SK-N-SH (cell line): ENCODE data around the gene ADGRB2. TPM values are rescaled to one million over a fixed set of nuclear protein-coding genes. Genes with fewer than 3 reads are reported as not detected.

Experiments
- CTCF ChIA-PET: fragments of 300-600, 350-600 bp; formaldehyde crosslinking; extraction: SDS; loops from one replicate; lab custom pipeline; 2021; lab: Yijun Ruan, JAX
- POLR2A ChIA-PET: fragments of 350-600 bp; sonication (Branson Sonifier 250); formaldehyde crosslinking; extraction: SDS; loops from one replicate; lab custom pipeline; 2020; ENCODE audit warnings: antibody characterized with exemption, inconsistent platforms; lab: Yijun Ruan, JAX
- DNase-seq: peaks from one replicate; pipeline ENCODE4 v3.0.0; 2012
- H2AFZ ChIP-seq: fragments of 200-600 bp; sonication (generic); 2 replicates; pipeline ENCODE4 v1.8.1; 2016; ENCODE audit warnings: antibody characterized with exemption, mild to moderate bottlenecking, low read depth
- H3F3A ChIP-seq: fragments of 200-600 bp; sonication (generic); replicated peaks from 2 replicates; pipeline ENCODE3; 2016; ENCODE audit warnings: antibody characterized with exemption, mild to moderate bottlenecking; ENCODE audit not compliant: insufficient read depth
- H3K27ac ChIP-seq, 2 experiments: fragments of 200-500 bp in 1 of 2; fragments of 200-600 bp in 1 of 2; sonication (Bioruptor generic) in 1 of 2; sonication (generic), shearing (Covaris generic) in 1 of 2; 2 replicates each; pipeline versions ENCODE4 v1.5.1 to v1.6.1; 2014 to 2016; ENCODE audit warnings: low read depth in 2 of 2, inconsistent platforms in 1 of 2, low read length in 1 of 2, mild to moderate bottlenecking in 1 of 2, mixed read lengths in 1 of 2
- H3K27me3 ChIP-seq: fragments of 200-600 bp; sonication (generic), shearing (Covaris generic); 2 replicates; pipeline ENCODE4 v1.6.1; 2016; ENCODE audit warnings: mixed run types; ENCODE audit not compliant: insufficient read depth
- H3K36me3 ChIP-seq, 2 experiments: fragments of 200-500 bp in 1 of 2; fragments of 200-600 bp in 1 of 2; sonication (Bioruptor generic) in 1 of 2; sonication (generic) in 1 of 2; replicated peaks in 1 of 2; 2 replicates each; pipeline versions ENCODE3 to v1.5.1; 2014 to 2016; ENCODE audit warnings: low read length in 1 of 2, mild to moderate bottlenecking in 1 of 2; ENCODE audit not compliant: insufficient read depth in 2 of 2, control insufficient read depth in 1 of 2
- H3K4me1 ChIP-seq, 2 experiments: fragments of 200-500 bp in 1 of 2; fragments of 200-600 bp in 1 of 2; sonication (Bioruptor generic) in 1 of 2; sonication (generic), shearing (Covaris generic) in 1 of 2; 2 replicates each; pipeline versions ENCODE4 v1.5.1 to v1.6.1; 2014 to 2016; ENCODE audit warnings: low read depth in 1 of 2, low read length in 1 of 2, mixed run types in 1 of 2; ENCODE audit not compliant: insufficient read depth in 2 of 2, control insufficient read depth in 1 of 2
- H3K4me2 ChIP-seq: fragments of 200-600 bp; sonication (generic), shearing (Covaris generic); 2 replicates; pipeline ENCODE4 v1.6.1; 2017; ENCODE audit warnings: mixed run types
- H3K4me3 ChIP-seq, 2 experiments: fragments of 200-500 bp in 1 of 2; fragments of 200-600 bp in 1 of 2; sonication (Bioruptor generic) in 1 of 2; sonication (generic), shearing (Covaris generic) in 1 of 2; 2 replicates each; pipeline versions ENCODE4 v1.5.1 to v1.8.1; 2014 to 2016; ENCODE audit warnings: low read depth in 2 of 2, inconsistent platforms in 1 of 2, low read length in 1 of 2, mild to moderate bottlenecking in 1 of 2, mixed read lengths in 1 of 2, moderate library complexity in 1 of 2
- H3K79me2 ChIP-seq: fragments of 200-600 bp; sonication (generic); 2 replicates; pipeline ENCODE4 v1.8.1; 2017; ENCODE audit warnings: mild to moderate bottlenecking; ENCODE audit not compliant: insufficient read depth
- H3K9ac ChIP-seq: fragments of 200-600 bp; sonication (generic); 2 replicates; pipeline ENCODE4 v1.6.1; 2017; ENCODE audit warnings: mixed run types
- H3K9me2 ChIP-seq: fragments of 200-600 bp; sonication (generic); 2 replicates; pipeline ENCODE4 v1.6.1; 2017; ENCODE audit warnings: mixed run types
- H3K9me3 ChIP-seq: fragments of 200-600 bp; sonication (generic); 2 replicates; pipeline ENCODE4 v1.6.1; 2017; ENCODE audit warnings: mixed run types, mild to moderate bottlenecking, moderate library complexity
- H4K20me1 ChIP-seq: fragments of 200-600 bp; sonication (generic); 2 replicates; pipeline ENCODE4 v1.6.1; 2017; ENCODE audit warnings: mild to moderate bottlenecking, mixed run types; ENCODE audit not compliant: insufficient read depth
- CHD2 ChIP-seq: fragments of 150-350 bp; IDR thresholded peaks from 2 replicates; pipeline ENCODE4 v1.6.1; 2018; ENCODE audit warnings: low read length; ENCODE audit not compliant: partially characterized antibody
- GABPA ChIP-seq: IDR thresholded peaks from 2 replicates; pipeline ENCODE4 v1.4.0; 2012; ENCODE audit warnings: low read depth, mild to moderate bottlenecking
- MEF2A ChIP-seq: IDR thresholded peaks from 2 replicates; pipeline ENCODE4 v1.4.0; 2012; ENCODE audit warnings: low read depth, borderline replicate concordance
- POLR2AphosphoS5 ChIP-seq: IDR thresholded peaks from 2 replicates; pipeline ENCODE4 v1.6.1; 2012; ENCODE audit warnings: low read depth, low read length
- RAD21 ChIP-seq: IDR thresholded peaks from 2 replicates; pipeline ENCODE4 v1.6.1; 2012; ENCODE audit warnings: mild to moderate bottlenecking, low read length
- WGBS: methylation state at CpG from one replicate; pipeline ENCODE4 v1.1.6; 2017; ENCODE audit warnings: low lambda C conversion rate; 5-methylcytosine and 5-hydroxymethylcytosine counted together
- polyA plus RNA-seq, 3 experiments: library from polyadenylated mRNA; depleted of rRNA; stranded (reverse); fragments of >200 nt; gene quantifications; 2 replicates each; pipeline ENCODE4 v1.2.3, GENCODE V29; 2012
- TF ChIP-seq, protein P1 (sequence below): IDR thresholded peaks from 2 replicates; pipeline ENCODE4; 2012
- TF ChIP-seq, protein P2 (sequence below): IDR thresholded peaks from 2 replicates; pipeline ENCODE4 v1.4.0; 2012; ENCODE audit warnings: low read depth

Gene ADGRB2
- polyA plus RNA-seq, 1 of the 3 experiments (the other 2 are of a cell fraction) = 13.0 TPM

DNA sequence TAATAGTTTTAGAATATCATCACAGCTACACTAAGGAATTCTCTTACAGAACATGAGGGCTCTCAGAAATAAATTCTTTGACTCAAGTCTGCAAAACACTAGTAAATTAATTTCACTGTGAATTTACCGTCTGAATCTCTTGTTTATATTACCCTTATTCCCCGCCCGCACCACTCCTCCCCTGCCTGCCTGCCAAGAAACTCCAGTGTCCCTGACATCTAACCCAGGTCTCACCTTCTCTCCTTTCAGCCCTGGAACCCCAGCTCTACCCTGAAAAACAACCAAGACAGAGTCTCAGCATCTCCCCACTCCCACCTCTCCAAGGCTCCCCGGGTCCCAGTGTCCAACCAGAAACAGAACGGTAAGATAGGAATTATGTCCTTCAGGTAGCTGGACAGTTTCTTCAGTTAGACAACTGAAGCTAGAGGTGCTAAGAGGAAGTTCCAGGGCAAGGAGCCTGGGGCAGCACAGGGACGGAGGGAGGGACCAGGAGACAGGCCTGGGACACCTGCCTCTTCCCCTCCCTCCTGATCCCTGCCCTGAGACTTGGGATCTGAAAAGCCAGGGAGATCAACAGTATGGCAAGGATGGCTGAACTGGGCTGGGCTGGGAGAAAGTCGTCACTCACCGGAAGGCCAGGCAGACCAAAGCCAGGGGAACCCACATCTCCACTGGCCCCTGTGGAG is 75.8 kb downstream of the ADGRB2 start:
- no peaks in the 10 kb centered on the region for H3K9me2 ChIP-seq
- H3K79me2 ChIP-seq = no peaks in the 10 kb centered on the region
- no peaks in the 10 kb centered on the region for H3K36me3 ChIP-seq
- H2AFZ ChIP-seq = no peak overlapping the region
- DNase-seq = no peak
- H4K20me1 ChIP-seq = no peaks in the 10 kb centered on the region
- H3F3A ChIP-seq = no peaks in the 10 kb centered on the region
- no peak overlapping the region for H3K27ac ChIP-seq
- 94% methylated on average over 8 of the region's 8 CpGs for WGBS
- CTCF ChIA-PET = interaction anchor here (0.9 kb wide), 1 partner anchor 12 kb away, joined by 5 read pairs; no protein-coding TSS in a partner anchor
- H3K9me3 ChIP-seq = no peaks in the 10 kb centered on the region
- no peak overlapping the region for H3K4me3 ChIP-seq
- no peaks in the 10 kb centered on the region for H3K27me3 ChIP-seq
- POLR2A ChIA-PET = no interaction called here
- no peak for TF ChIP-seq MEF2A
- no peak for TF ChIP-seq POLR2AphosphoS5
- TF ChIP-seq, all 33 proteins: peak for 0
- H3K4me2 ChIP-seq = no peak overlapping the region
- no peak overlapping the region for H3K9ac ChIP-seq
- H3K4me1 ChIP-seq = peaks cover 14 to 18% of the 10 kb centered on the region in 2 experiments; a peak in 3 of 4 replicates

DNA sequence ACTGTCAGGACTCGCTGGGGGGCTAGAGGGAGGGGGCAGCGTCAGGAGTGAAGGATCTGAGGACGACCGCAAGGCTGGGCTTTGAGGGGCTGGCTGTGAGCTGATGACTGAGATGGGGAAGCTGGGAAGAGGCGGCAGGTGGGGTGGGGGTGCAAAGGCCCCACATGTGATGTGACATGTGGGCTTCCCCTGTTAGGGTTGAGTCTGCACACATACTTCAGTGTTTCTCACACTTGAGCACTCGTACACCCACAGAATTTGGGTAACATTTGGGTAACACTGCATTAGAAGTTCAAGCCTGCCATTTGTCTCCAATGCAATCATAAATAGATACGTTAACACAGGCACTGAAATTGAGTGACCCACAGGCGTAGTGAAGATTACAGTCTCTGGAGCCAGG is 76.5 kb downstream of the ADGRB2 start:
- POLR2A ChIA-PET = no interaction called here
- Histone ChIP-seq H3K9me3 (no peaks in the 10 kb centered on the region), H3K9ac (no peak overlapping the region), H3K4me3 (no peak overlapping the region), H3K4me2 (no peak overlapping the region), H3K9me2 (no peaks in the 10 kb centered on the region), H3K27me3 (no peaks in the 10 kb centered on the region), H3K79me2 (no peaks in the 10 kb centered on the region), H3F3A (no peaks in the 10 kb centered on the region), H2AFZ (no peak overlapping the region), H4K20me1 (no peaks in the 10 kb centered on the region), H3K4me1 (peaks cover 6 to 18% of the 10 kb centered on the region in 2 experiments; a peak in 3 of 4 replicates), H3K36me3 (peaks cover 0 to 3% of the 10 kb centered on the region in 2 experiments), H3K27ac (no peak overlapping the region)
- no peak for DNase-seq
- CTCF ChIA-PET = interaction anchor here (0.9 kb wide), 1 partner anchor 13 kb away, joined by 5 read pairs; no protein-coding TSS in a partner anchor
- 93% methylated on average over 8 of the region's 8 CpGs for WGBS
- TF ChIP-seq GABPA = no peak
- TF ChIP-seq, protein P1, sequence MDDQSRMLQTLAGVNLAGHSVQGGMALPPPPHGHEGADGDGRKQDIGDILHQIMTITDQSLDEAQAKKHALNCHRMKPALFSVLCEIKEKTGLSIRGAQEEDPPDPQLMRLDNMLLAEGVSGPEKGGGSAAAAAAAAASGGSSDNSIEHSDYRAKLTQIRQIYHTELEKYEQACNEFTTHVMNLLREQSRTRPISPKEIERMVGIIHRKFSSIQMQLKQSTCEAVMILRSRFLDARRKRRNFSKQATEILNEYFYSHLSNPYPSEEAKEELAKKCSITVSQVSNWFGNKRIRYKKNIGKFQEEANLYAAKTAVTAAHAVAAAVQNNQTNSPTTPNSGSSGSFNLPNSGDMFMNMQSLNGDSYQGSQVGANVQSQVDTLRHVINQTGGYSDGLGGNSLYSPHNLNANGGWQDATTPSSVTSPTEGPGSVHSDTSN = no peak

DNA sequence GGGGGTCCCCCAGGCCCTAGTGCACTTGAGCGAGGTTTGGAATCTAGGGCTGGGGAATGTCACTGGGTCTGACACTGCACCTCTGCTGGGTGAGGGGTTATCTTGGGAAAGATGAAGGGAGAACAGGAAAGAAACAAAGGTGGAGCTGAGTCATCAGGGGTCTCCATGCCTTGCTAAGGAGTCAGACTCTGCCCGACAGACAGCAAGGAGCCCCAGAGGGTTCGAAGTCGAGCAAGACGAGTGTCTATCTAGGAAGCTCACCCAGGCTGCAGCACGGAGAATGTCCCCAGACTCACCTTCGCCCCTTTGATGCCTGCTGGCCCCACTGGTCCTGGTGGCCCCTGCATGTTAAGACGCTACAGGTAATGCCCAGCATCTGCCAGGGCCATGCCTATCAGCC is 78.3 kb downstream of the ADGRB2 start:
- Histone ChIP-seq H3K9ac (no peak overlapping the region), H3K36me3 (peaks cover 0 to 3% of the 10 kb centered on the region in 2 experiments), H2AFZ (no peak overlapping the region), H3K4me1 (peaks cover 3 to 18% of the 10 kb centered on the region in 2 experiments; a peak in 3 of 4 replicates), H3K27ac (no peak overlapping the region), H3F3A (no peaks in the 10 kb centered on the region), H3K4me2 (no peak overlapping the region), H3K9me3 (no peaks in the 10 kb centered on the region), H3K79me2 (no peaks in the 10 kb centered on the region), H4K20me1 (no peaks in the 10 kb centered on the region), H3K4me3 (no peak overlapping the region), H3K9me2 (no peaks in the 10 kb centered on the region), H3K27me3 (no peaks in the 10 kb centered on the region)
- 90% methylated on average over 6 of the region's 8 CpGs for WGBS
- POLR2A ChIA-PET = no interaction called here
- CTCF ChIA-PET = interaction anchor here (0.6 to 1.4 kb wide), 5 partner anchors 22 to 104 kb away, joined by 3 to 5 read pairs (median 3); no protein-coding TSS in a partner anchor
- TF ChIP-seq MEF2A = no peak
- TF ChIP-seq, protein P2, sequence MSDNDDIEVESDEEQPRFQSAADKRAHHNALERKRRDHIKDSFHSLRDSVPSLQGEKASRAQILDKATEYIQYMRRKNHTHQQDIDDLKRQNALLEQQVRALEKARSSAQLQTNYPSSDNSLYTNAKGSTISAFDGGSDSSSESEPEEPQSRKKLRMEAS = no peak
- TF ChIP-seq CHD2 = no peak
- TF ChIP-seq RAD21 = no peak
- no peak for DNase-seq
